ENCODE measurements around the gene ZNF625. TPM values are rescaled to one million over a fixed set of nuclear protein-coding genes. Genes with fewer than 3 reads are reported as not detected.
"Not testable (repeated sequence)": the region's sequence is repeated elsewhere in the genome, so short reads cannot be mapped to it uniquely, and the experiment has no call there.

ZNF625 gene
- polyA plus RNA-seq, 12 donors = 3.9 to 7.5 (median 6.0) TPM; not detected in 2

DNA sequence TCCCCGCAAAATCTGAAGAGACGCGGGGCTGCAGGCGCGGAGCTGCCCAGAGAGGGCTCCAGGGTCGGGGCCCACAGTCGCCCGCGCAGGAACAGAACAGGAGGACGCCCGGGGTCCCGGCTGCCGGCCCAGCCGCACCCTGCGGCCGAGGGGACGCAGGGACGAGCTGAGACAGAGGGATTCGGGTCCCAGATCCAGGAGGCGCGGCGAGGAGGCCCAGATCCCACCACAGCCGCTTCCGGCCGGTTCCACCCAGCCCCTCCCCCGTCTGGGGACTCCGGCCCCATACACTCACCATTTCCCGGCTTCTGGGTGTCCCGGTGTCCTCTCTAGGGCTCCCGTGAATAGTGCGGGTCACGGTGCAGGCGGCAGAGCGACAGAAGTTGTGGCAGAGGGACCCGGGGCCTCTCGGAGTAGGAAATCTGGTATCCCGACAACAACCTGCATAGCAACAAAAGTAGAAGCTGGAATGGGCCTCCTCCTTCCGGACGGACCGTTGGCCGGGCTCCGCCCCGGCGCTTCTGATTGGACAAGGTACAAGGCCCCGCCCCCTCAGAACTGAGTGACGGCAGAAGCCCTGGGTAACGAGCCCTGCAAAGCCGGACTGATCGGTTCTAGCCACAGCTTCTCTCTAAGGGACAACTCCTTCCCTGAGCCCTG, 16.5 kb downstream of the ZNF625 start, which contains the start of gene ZNF20:
Gene ZNF20, minus strand, starts transcription at position 466 of the 660 bp plus-strand sequence. Its CDS starts 168 bp downstream, at position 298.
- DNase-seq = peak; percentile 97

DNA sequence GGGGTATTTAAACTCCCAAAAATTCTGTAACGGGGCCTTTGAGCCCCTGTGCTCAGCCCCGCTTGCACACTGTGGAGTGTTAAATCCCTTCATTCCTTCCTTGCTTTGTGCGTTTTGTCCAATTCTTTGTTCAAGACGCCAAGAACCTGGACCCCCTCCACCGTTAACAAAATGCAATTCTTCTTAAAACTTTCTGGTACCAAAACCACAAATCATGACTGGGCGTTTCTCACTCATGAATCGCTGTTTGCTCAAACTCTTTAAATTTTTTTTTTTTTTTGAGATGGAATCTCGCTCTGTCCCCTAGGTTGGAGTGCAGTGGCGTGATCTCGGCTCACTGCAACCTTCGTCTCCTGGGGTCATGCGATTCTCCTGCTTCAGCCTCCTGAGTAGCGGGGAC, 17.3 kb downstream of the ZNF625 start:
- DNase-seq = no peak

- no peak for DNase-seq
These were observed 19.2 kb downstream of the ZNF625 start for GRCh38 chr19:12137221-12137940.

- DNase-seq = no peak
These were observed 23.5 kb downstream of the ZNF625 start for GRCh38 chr19:12133069-12133468.

DNA sequence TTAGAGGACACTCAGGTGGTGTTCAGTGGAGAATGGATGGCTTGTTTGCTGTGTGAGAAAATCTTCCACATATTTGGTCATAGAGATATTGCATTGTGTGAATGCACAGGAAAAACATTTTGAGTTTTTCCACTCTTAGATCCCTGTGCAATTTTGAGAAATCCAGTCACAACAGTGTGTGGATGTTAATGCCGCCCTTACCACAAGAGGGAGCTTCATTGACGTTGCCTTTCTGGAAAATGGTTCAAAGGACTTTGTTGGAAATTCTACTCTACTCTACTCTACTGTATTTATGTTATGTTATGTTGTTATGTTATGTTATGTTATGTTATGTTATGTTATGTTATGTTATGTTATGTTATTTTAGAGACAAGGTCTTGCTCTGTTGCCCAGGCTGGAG, 29.8 kb downstream of the ZNF625 start:
- no peak for DNase-seq

DNA sequence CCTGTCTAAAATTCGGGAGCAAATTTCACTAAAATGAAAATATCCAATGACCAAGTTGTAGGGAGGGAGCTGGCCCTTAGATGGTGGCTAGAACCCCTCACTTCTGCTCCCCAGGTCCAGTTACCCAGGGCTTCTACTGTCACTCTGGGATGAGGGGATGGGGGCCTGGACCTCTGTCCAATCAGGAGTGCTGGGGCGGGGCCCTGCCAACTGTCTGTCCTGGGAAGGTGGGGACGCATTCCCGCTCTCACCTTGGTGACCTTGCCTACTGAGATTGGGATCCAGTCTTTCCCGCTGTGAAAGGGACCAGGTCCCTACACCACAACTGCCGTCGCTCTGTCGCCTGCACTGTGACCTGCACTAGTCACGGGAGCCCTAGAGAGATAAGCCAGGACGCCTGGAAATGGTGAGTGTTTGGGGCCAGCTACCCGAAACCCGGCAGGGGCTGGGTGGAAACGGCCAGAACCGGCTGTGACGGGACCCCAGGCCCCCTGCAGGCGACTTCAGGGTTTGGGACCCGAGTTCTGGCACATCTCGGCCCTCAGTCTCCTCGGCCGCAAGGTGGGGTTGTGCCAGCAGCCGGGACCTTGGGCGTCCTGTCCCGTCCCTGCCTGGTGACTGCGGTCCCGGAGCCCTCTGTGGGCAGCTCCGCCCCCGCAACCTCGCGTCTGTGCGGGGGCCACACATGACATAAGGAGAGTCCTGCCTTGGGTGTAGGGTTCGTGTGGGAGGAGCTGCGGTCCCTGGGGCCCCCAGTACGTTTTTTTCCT, 39.1 kb downstream of the ZNF625 start:
- no peak for DNase-seq

DNA sequence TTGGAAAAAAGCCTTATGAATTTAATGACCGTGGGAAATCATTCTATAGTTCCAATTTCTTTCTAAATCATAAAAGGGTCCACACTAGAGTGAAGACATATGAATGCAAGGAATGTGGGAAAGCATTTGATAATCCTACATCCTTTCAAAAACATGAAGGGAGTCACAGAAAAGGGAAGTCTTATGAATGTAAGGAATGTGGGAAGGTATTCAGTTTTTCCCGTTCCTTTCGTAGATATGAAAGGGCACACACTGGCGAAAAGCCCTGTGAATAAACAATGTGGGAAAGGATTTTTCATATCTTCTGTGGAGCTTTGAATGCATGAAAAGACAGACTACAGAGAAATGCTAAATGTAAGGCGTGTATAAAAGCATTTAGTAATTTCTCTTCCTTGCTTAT, 43.4 kb downstream of the ZNF625 start:
- DNase-seq = no peak

- no peak for DNase-seq
These were observed 43.8 kb downstream of the ZNF625 start for GRCh38 chr19:12112701-12113100.

DNA sequence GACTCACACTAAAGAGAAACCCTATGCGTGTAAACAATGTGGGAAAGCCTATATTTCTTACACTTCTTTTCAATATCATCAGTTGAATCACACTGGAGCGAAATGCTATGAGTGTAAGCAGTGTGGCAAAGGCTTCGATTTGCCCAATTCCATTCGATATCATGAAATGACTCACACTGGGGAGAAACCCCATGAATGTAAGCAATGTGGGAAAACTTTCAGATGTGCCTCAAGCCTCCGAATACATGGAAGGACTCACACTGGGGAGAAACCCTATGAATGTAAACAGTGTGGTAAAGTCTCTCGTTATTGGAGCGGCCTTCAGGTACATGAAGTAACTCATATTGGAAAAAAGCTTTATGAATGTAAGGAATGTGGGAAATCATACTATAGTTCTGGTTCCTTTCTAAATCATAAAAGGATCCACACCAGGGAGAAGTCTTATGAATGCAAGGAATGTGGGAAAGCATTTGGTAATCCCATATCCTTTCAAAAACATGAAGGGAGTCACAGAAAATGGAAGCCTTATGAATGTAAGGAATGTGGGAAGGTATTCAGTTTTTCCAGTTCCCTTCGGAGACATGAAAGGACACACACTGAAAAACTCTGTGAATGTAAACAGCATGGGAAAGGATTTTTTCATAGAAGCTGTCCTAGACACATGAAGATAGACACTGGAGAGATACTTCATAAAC, 44.4 kb downstream of the ZNF625 start:
- DNase-seq = no peak

- DNase-seq = no peak
These were observed 45.4 kb downstream of the ZNF625 start for GRCh38 chr19:12111176-12111575.

- not testable (repeated sequence) for DNase-seq
These were observed 52.6 kb downstream of the ZNF625 start for GRCh38 chr19:12103909-12104308.

DNA sequence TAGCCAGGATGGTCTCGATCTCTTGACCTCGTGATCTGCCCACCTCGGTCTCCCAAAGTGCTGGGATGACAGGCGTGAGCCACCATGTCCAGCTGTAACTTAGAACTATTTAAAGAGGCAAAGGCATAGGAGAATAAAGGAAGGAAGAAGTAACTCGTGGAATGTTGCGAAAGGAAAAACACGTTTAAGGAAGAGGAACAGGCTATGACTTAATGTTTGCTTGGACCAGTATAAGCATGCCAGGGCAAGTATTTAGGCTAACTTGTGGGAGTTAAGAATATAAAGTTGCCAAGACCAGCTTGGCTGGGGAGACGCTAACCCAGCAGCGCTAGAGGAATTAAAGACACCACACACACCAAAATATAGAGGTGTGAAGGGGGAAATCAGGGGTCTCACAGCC, 58.5 kb downstream of the ZNF625 start:
- no peak for DNase-seq

- no peak for DNase-seq
These were observed 61.3 kb downstream of the ZNF625 start for GRCh38 chr19:12095111-12095790.

Other genes starting within 250 kb of the ZNF625 start
- 10 to 100 TPM in 4 of 12 donors, 1 to 10 TPM in 7, not detected in 1; 4.3 to 14.4 (median 8.1) TPM for gene ZNF700, start 231.6 kb downstream of the ZNF625 start, polyA plus RNA-seq (ENCODE audit: insufficient read length in 12 of 12)
- gene ZNF763, start 191.7 kb downstream of the ZNF625 start, polyA plus RNA-seq (ENCODE audit: insufficient read length in 12 of 12) = 1 to 10 TPM in 10 of 12 donors, not detected in 2; 1.2 to 4.2 (median 2.2) TPM
- gene ZNF433, start 121.1 kb downstream of the ZNF625 start, polyA plus RNA-seq (ENCODE audit: insufficient read length in 12 of 12) = 1 to 10 TPM in 10 of 12 donors, not detected in 2; 2.9 to 7.7 (median 4.8) TPM
- gene ZNF878, start 103.8 kb downstream of the ZNF625 start, polyA plus RNA-seq (ENCODE audit: insufficient read length in 12 of 12) = under 1 TPM in 10 of 12 donors, not detected in 2; 0.18 to 0.92 (median 0.52) TPM
- gene ZNF844, start 92.0 kb downstream of the ZNF625 start, polyA plus RNA-seq (ENCODE audit: insufficient read length in 12 of 12) = 10 to 100 TPM in 9 of 12 donors, 1 to 10 TPM in 3; 8.4 to 62.7 (median 11.7) TPM
- gene ZNF20, start 16.4 kb downstream of the ZNF625 start, polyA plus RNA-seq (ENCODE audit: insufficient read length in 12 of 12) = 1 to 10 TPM in 9 of 12 donors, under 1 TPM in 1, not detected in 2; 0.96 to 2.7 (median 1.9) TPM
- gene ZNF136, start 6.4 kb upstream of the ZNF625 start, polyA plus RNA-seq (ENCODE audit: insufficient read length in 12 of 12) = 10 to 100 TPM in 2 of 12 donors, 1 to 10 TPM in 9, not detected in 1; 6.0 to 10.9 (median 8.6) TPM
- gene ZNF44, start 138.1 kb upstream of the ZNF625 start, polyA plus RNA-seq (ENCODE audit: insufficient read length in 12 of 12) = 10 to 100 TPM in 7 of 12 donors, 1 to 10 TPM in 4, not detected in 1; 7.3 to 14.1 (median 10.9) TPM
- 1 to 10 TPM in 10 of 12 donors, not detected in 2; 1.3 to 3.9 (median 2.2) TPM for gene ZNF563, start 176.9 kb upstream of the ZNF625 start, polyA plus RNA-seq (ENCODE audit: insufficient read length in 12 of 12)
- gene ZNF442, start 208.9 kb upstream of the ZNF625 start, polyA plus RNA-seq (ENCODE audit: insufficient read length in 12 of 12) = 1 to 10 TPM in 10 of 12 donors, not detected in 2; 1.6 to 3.6 (median 2.7) TPM
- gene ZNF799, start 244.5 kb upstream of the ZNF625 start, polyA plus RNA-seq (ENCODE audit: insufficient read length in 12 of 12) = 1 to 10 TPM in 10 of 12 donors, not detected in 2; 3.0 to 6.5 (median 4.4) TPM